CD4-positive, alpha-beta T cell treated with Interleukin-15 for 4 hours (primary cell): ENCODE data around the gene APOL1.
A peak's percentile ranks its signal among the peaks of the same experiment; 100 is the strongest.

Source experiments
- DNase-seq: peaks from one replicate; pipeline ENCODE4 v3.0.0-alpha.2; 2020; ENCODE audit warnings: low spot score

Gene APOL1

GRCh38 chr22:36291831-36292740 lies 39.2 kb downstream of the APOL1 start:
- DNase-seq = no peak

DNA sequence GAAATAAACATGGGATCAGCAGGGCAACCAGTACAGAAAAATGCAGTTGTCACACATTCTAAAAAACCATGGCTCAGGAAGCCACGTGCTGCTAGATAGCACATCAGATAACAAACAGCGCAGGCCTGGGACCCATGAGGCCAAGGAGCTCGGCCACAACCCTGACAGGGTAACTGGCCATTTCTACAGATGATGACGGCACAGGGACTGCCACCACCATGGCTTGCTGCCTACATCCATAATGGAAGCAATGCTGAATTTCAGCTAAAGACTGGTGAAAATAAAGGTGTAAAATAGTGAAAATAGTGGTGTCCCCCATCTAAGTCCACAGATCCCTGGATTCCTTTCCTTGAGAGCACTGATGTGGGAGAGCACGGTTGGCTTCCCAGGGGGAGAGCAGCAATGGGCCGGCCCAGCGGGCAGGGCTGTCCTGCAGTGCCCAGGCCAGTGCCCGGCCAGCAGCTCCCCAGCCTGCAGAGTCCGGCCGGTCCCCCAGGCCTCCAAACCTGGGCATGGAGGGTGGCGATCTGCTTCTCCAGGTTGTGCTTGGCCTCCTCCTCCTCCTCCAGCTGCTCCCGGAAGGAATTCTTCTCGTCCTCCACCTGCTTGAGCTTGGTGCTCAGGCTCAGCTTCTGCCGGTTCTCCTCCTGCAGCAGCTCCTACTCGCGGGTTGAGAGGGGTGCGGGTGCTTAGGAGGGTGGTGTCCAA lies 40.0 kb downstream of the APOL1 start:
- DNase-seq = no peak

GRCh38 chr22:36293606-36294292 lies 40.8 kb downstream of the APOL1 start:
- DNase-seq = no peak

- DNase-seq = no peak
Observed at GRCh38 chr22:36294293-36294620, 41.3 kb downstream of the APOL1 start.

DNA sequence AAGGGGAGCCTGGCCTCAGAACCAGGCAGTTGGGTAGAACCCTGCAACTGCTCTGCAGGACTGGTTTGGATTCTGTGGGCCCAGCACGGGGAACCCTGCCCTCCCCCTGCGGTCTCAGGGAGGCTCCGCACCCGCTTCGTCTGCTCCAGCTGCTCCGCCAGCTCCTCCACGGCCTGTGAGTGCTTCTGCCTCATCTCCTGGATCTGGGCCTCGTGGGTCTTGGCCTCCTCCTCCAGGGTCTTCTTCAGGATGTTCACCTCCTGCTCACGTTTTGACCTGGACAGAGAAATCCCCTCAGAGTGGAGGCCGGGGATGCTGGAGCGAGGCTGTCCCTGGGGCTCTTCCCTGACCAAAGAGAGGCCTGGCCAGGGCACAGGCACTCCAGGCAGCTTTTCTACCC lies 41.9 kb downstream of the APOL1 start:
- DNase-seq = no peak

DNA sequence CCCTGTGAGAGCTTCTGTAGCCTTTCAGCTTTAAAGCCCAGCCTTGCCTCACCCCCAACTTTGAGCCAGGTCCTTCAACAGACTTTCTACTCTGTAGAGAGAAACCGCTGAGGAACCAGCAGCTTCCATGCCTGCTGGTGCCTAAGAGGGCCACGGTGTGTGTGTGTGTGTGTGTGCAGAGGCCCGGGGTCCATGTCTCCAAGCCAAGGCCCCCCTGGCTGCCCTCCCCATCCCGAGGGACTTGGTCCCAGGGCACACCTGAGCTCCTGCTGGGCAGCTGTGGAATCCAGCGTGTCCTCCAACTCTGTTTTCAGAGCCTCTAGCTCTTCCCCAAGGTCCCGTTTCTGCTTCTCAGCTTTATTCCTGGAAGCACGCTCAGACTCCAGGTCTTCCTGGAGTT lies 42.3 kb downstream of the APOL1 start:
- no peak for DNase-seq

- DNase-seq = no peak
Observed at GRCh38 chr22:36296690-36297089, 43.8 kb downstream of the APOL1 start.

- no peak for DNase-seq
Observed at GRCh38 chr22:36297568-36297967, 44.6 kb downstream of the APOL1 start.

GRCh38 chr22:36298118-36298517 lies 45.2 kb downstream of the APOL1 start:
- no peak for DNase-seq

- no peak for DNase-seq
Observed at GRCh38 chr22:36298601-36299000, 45.7 kb downstream of the APOL1 start.

- no peak for DNase-seq
Observed at GRCh38 chr22:36299295-36299694, 46.4 kb downstream of the APOL1 start.

- no peak for DNase-seq
Observed at GRCh38 chr22:36299911-36300310, 47.0 kb downstream of the APOL1 start.

- no peak for DNase-seq
Observed at GRCh38 chr22:36300396-36301212, 47.7 kb downstream of the APOL1 start.

GRCh38 chr22:36301384-36301828 lies 48.5 kb downstream of the APOL1 start:
- peak; percentile 82 for DNase-seq

- DNase-seq = no peak
Observed at GRCh38 chr22:36301851-36302250, 48.9 kb downstream of the APOL1 start.

DNA sequence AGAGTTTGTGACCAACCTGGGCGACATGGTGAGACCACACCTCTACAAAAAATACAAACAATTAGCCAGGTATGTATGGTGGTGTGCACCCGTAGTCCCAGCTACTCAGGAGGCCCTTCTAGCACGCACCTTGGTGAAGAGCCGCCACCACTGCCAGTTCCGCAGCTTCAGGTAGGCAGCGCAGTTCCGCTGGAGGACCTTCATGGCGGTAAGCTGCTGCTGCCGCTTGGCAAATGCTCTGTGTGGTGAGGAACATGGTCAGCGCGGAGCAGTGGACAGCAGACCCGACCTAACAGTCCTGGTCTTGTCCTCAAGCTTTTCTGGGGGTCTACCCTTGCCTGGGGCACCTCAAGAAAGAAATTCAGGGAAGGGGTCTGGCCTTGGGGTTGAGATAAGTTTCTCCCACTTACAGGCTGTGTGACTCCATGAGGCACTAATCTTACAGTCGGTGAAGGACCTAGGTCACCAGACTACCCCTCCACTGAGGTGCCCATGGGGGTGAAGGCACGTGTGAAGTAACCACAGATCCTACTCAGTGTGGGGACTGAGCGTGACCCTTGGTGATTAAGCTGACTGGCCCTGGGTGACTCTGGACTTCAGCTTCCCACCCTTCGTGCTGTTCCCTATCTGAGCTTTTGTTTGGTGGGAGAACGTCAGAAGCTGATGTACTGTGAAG lies 49.6 kb downstream of the APOL1 start:
- no peak for DNase-seq

GRCh38 chr22:36303115-36303467 lies 50.2 kb downstream of the APOL1 start:
- no peak for DNase-seq

- DNase-seq = no peak
Observed at GRCh38 chr22:36303874-36304273, 50.9 kb downstream of the APOL1 start.

- DNase-seq = no peak
Observed at GRCh38 chr22:36304429-36304828, 51.5 kb downstream of the APOL1 start.

GRCh38 chr22:36305813-36306212 lies 52.9 kb downstream of the APOL1 start:
- no peak for DNase-seq

DNA sequence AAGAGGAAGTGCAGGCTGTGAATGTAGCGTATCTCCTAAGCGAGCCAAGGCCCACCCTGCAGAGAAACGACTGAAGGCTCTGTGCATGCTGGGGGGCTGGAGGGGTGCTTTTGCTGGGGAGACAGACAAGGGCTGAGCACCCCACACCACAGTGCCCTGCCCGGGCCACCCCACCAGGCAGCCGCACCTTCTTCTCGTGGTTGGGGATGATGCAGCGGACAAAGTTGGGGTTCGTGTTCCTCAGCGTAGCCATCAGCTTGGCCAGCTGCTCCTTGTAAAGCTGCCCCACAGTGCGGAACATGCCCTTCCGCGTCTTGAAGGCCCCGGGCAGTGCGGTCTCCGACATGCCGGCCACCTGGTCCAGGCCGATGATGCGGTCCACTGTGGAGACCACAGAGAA lies 53.3 kb downstream of the APOL1 start:
- no peak for DNase-seq

DNA sequence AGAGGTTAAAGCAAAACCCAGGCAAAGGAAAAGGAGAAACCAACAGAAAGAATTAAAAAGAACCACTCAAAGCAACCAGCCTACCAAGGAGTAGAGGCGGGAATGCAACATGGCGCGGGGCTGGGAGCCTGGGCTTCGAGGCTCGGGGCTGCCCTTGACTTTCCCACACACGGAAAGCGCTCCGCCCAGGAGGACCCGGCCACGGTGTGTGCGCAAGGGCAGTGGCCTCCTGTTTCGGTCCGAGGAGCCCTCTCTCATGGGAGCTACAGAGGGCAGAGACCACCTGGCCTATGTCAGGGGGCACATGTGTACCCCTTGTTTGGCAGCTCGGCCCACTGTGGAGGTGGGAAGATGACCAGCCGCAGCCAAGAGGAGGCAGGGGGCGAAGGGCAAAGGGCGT lies 55.9 kb downstream of the APOL1 start:
- DNase-seq = no peak
